ENCODE data around the gene ASNSD1. TPM values are rescaled to one million over a fixed set of nuclear protein-coding genes. Genes with fewer than 3 reads are reported as not detected.

Gene ASNSD1
- polyA plus RNA-seq, 1 of the 3 experiments (the other 2 are of a cell fraction) = 15.5 TPM

DNA sequence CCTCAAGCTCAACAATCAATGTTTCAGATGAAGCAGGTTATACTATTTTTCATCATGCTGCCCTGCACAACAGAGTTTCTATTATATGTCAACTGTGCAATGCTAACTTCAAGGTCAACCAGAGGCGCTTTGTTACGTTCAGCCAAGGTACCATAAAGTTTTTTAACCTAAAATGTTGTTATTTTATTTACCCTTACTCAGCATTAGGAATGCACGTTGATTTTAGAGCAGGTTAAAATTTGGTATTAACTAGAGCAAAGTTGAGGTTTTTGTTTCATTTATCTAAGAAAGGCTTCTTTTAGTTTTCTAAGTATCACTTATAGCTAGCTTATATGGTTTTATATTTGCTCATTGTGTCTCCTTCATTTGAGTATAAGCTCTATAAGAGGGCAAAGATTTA lies 35.0 kb downstream of the ASNSD1 start (continued):
- TF ChIP-seq, protein P1, sequence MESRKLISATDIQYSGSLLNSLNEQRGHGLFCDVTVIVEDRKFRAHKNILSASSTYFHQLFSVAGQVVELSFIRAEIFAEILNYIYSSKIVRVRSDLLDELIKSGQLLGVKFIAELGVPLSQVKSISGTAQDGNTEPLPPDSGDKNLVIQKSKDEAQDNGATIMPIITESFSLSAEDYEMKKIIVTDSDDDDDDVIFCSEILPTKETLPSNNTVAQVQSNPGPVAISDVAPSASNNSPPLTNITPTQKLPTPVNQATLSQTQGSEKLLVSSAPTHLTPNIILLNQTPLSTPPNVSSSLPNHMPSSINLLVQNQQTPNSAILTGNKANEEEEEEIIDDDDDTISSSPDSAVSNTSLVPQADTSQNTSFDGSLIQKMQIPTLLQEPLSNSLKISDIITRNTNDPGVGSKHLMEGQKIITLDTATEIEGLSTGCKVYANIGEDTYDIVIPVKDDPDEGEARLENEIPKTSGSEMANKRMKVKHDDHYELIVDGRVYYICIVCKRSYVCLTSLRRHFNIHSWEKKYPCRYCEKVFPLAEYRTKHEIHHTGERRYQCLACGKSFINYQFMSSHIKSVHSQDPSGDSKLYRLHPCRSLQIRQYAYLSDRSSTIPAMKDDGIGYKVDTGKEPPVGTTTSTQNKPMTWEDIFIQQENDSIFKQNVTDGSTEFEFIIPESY (IDR thresholded peaks at IDR 0.05; ENCODE audit: borderline replicate concordance, low read depth) = no peak
- TF ChIP-seq ELF1 (IDR thresholded peaks at IDR 0.05) = no peak

DNA sequence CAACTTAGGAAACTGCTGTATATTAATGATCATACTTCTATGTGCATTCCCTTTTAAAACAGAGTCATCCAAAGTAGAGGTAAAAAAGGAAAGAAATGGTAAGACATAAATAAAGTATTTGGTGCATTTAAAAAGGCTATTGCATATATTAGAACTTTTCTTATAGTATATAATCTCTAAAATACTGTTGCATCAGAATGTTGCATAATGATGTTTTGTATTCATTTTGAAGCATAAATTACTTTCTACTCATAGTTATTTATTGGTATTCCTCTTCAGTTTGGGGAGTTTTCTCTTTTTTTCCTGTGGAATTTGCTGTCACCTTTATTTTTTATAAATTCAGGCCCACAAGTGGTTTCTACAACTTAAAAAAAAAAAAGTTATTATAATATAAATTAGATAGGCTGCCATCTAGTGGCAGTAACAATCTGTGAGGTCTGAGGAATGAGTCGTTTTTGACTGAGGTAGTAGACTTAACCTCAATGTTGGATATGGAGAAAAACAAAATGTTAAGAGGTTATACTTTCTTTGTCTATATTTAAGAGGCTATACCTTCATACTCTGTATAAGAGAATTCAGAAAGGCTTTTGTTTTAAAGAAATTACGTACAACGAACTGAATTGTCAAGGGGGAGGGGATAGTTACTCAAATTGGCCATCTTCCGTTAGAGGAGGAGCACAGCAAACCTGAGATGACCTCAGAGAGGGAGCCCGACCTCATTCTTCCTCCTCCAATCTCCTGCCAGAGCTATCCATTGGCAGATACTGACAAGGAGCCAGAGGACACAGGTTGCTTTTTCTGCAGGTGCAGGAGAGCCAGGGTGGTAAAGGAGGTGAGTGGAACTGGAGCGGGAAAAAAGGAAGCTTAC lies 37.0 kb downstream of the ASNSD1 start:
- peak; percentile 26 for DNase-seq
- no peaks in the 10 kb centered on the region for H3K79me2 ChIP-seq (ENCODE audit: insufficient read depth)
- H3K4me2 ChIP-seq = no peak overlapping the region
- H3K4me3 ChIP-seq (ENCODE audit: low read depth in 2 of 2, low read length in 1 of 2) = no peak overlapping the region
- no peaks in the 10 kb centered on the region for H4K20me1 ChIP-seq (ENCODE audit: insufficient read depth)
- H3K9me2 ChIP-seq = no peaks in the 10 kb centered on the region
- TF ChIP-seq SMC3 (IDR thresholded peaks at IDR 0.05; ENCODE audit: low read depth, low read length) = peak; percentile 33; the same call in 1 of the 2 replicates
- no peak for TF ChIP-seq JUND (IDR thresholded peaks at IDR 0.05)
- TF ChIP-seq GABPA (IDR thresholded peaks at IDR 0.05; ENCODE audit: low read depth) = no peak
- peak; percentile 48 for TF ChIP-seq RAD21 (IDR thresholded peaks at IDR 0.05; ENCODE audit: low read length)
- no peak for TF ChIP-seq FOXM1 (IDR thresholded peaks at IDR 0.05; ENCODE audit: low read depth)
- no peak for TF ChIP-seq TCF12 (IDR thresholded peaks at IDR 0.05)
- TF ChIP-seq, protein P2, sequence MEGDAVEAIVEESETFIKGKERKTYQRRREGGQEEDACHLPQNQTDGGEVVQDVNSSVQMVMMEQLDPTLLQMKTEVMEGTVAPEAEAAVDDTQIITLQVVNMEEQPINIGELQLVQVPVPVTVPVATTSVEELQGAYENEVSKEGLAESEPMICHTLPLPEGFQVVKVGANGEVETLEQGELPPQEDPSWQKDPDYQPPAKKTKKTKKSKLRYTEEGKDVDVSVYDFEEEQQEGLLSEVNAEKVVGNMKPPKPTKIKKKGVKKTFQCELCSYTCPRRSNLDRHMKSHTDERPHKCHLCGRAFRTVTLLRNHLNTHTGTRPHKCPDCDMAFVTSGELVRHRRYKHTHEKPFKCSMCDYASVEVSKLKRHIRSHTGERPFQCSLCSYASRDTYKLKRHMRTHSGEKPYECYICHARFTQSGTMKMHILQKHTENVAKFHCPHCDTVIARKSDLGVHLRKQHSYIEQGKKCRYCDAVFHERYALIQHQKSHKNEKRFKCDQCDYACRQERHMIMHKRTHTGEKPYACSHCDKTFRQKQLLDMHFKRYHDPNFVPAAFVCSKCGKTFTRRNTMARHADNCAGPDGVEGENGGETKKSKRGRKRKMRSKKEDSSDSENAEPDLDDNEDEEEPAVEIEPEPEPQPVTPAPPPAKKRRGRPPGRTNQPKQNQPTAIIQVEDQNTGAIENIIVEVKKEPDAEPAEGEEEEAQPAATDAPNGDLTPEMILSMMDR (IDR thresholded peaks at IDR 0.05) = peak; percentile 72
- TF ChIP-seq, protein P1 (IDR thresholded peaks at IDR 0.05; ENCODE audit: borderline replicate concordance, low read depth) = no peak
- 43% methylated on average over 6 of the region's 6 CpGs for WGBS (ENCODE audit: low lambda C conversion rate)
- H3K36me3 ChIP-seq (replicated peaks in 1 of 2; ENCODE audit: control insufficient read depth in 1 of 2, insufficient read depth in 2 of 2, low read length in 1 of 2) = peaks cover 0 to under 1% of the 10 kb centered on the region in 2 experiments
- ChIA-PET CTCF (interaction anchor here (0.7 to 2.4 kb wide), 25 partner anchors 10 to 376 kb away, joined by 3 to 12 read pairs (median 4); partner anchors contain the start of genes ASNSD1 and OSGEPL1), POLR2A (no interaction called here)
- no peak overlapping the region for H3K9ac ChIP-seq
- H3F3A ChIP-seq (replicated peaks; ENCODE audit: insufficient read depth) = peaks cover 3% of the 10 kb centered on the region
- no peak overlapping the region for H3K27ac ChIP-seq (ENCODE audit: low read depth in 2 of 2, low read length in 1 of 2)
- no peaks in the 10 kb centered on the region for H3K4me1 ChIP-seq (ENCODE audit: control insufficient read depth in 1 of 2, insufficient read depth in 2 of 2, low read depth in 1 of 2, low read length in 1 of 2)
- H3K27me3 ChIP-seq (ENCODE audit: insufficient read depth) = no peaks in the 10 kb centered on the region
- 0 out of 2 replicates have a peak overlapping the region, but pooled peaks have one; percentile 43 for H2AFZ ChIP-seq (ENCODE audit: low read depth)
- no peaks in the 10 kb centered on the region for H3K9me3 ChIP-seq
